NCI-H748 (cell line): ENCODE data around the gene SELENOV.
A peak's percentile ranks its signal among the peaks of the same experiment; 100 is the strongest.

ENCODE experiments used
- DNase-seq: peaks from one replicate; lab custom pipeline; 2025; ENCODE audit not compliant: unreplicated experiment; lab: John Stamatoyannopoulos, UW

SELENOV gene

GRCh38 chr19:39557811-39558623 lies 43.1 kb downstream of the SELENOV start:
- DNase-seq, result peak; percentile 83

- DNase-seq, result no peak
These were observed 43.7 kb downstream of the SELENOV start for GRCh38 chr19:39558624-39559117.

- no peak for DNase-seq
These were observed 48.5 kb downstream of the SELENOV start for GRCh38 chr19:39563408-39563807.

DNA sequence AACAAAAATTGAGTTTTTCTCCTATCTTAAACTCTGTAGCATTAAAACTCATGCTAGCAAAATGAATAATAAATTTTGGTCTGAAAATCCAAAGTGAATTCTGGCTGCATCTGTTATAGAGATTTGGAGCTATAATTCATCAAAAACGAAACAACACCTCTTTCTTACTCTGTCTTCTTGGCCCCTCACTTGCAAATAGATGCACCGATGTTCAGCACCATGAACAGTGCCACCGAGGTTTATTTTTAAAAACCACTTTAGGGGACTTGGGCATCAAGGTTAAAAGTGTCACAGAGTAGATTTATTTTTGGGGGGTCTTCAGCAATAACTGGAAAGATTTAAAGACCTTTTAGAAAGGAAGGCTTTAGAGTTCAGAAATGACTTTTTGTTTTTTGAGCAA lies 51.1 kb downstream of the SELENOV start:
- DNase-seq, result no peak

GRCh38 chr19:39568604-39569003 lies 53.7 kb downstream of the SELENOV start:
- no peak for DNase-seq
